OCI-LY1 (cell line): ENCODE data around the gene CLCN5.
"Not testable (repeated sequence)": the region's sequence is repeated elsewhere in the genome, so short reads cannot be mapped to it uniquely, and the experiment has no call there.

Experiments
- H2AFZ ChIP-seq: fragments of 200-600 bp; sonication (generic), shearing (Covaris generic); 2 replicates; pipeline ENCODE4 v1.6.0; 2014; ENCODE audit warnings: antibody characterized with exemption, mild to moderate bottlenecking, low read length
- H3F3A ChIP-seq: fragments of 200-600 bp; sonication (generic), shearing (Covaris generic); 2 replicates; pipeline ENCODE4 v1.6.0; 2014; ENCODE audit warnings: mild to moderate bottlenecking, antibody characterized with exemption, low read length, moderate library complexity; ENCODE audit not compliant: insufficient read depth
- H3K27ac ChIP-seq: fragments of 200-600 bp; sonication (generic); 2 replicates; pipeline ENCODE4 v1.5.1; 2014; ENCODE audit warnings: low read length, mixed run types, mild to moderate bottlenecking, low read depth; ENCODE audit not compliant: poor library complexity, severe bottlenecking
- H3K27me3 ChIP-seq: fragments of 200-600 bp; sonication (generic); 2 replicates; pipeline ENCODE4 v1.6.0; 2014; ENCODE audit warnings: antibody characterized with exemption, mild to moderate bottlenecking, low read length, moderate library complexity; ENCODE audit not compliant: insufficient read depth
- H3K36me3 ChIP-seq: fragments of 200-600 bp; sonication (generic); 2 replicates; pipeline ENCODE4 v1.6.1; 2014; ENCODE audit warnings: mild to moderate bottlenecking, antibody characterized with exemption, low read length, moderate library complexity, mixed read lengths; ENCODE audit not compliant: insufficient read depth
- H3K4me1 ChIP-seq: fragments of 200-600 bp; sonication (generic); 2 replicates; pipeline ENCODE4 v1.5.1; 2014; ENCODE audit warnings: mild to moderate bottlenecking, low read length, moderate library complexity; ENCODE audit not compliant: insufficient read depth, severe bottlenecking
- H3K4me2 ChIP-seq: fragments of 200-600 bp; sonication (generic), shearing (Covaris generic); 2 replicates; pipeline ENCODE4 v1.6.1; 2014; ENCODE audit warnings: low read length
- H3K4me3 ChIP-seq: fragments of 200-600 bp; sonication (generic); 2 replicates; pipeline ENCODE4 v1.5.1; 2014; ENCODE audit warnings: low read length, low read depth, mild to moderate bottlenecking, mixed read lengths; ENCODE audit not compliant: poor library complexity, severe bottlenecking
- H3K79me2 ChIP-seq: fragments of 200-600 bp; shearing (Covaris generic); 2 replicates; pipeline ENCODE4 v1.6.1; 2016; ENCODE audit warnings: mixed run types, low read length, mixed read lengths; ENCODE audit not compliant: insufficient read depth
- H3K9ac ChIP-seq: fragments of 200-600 bp; sonication (generic), shearing (Covaris generic); 2 replicates; pipeline ENCODE4 v1.6.1; 2014; ENCODE audit warnings: mild to moderate bottlenecking, low read length, mixed read lengths
- H3K9me2 ChIP-seq: fragments of 200-600 bp; sonication (generic), shearing (Covaris generic); 2 replicates; pipeline ENCODE4 v1.6.1; 2014; ENCODE audit warnings: low read depth, mild to moderate bottlenecking, low read length, mixed read lengths
- H3K9me3 ChIP-seq: fragments of 200-600 bp; shearing (Covaris generic); 2 replicates; pipeline ENCODE4 v1.6.1; 2014; ENCODE audit warnings: low read length, mixed read lengths
- H4K20me1 ChIP-seq: fragments of 200-600 bp; sonication (generic), shearing (Covaris generic); 2 replicates; pipeline ENCODE4 v1.6.0; 2016; ENCODE audit warnings: mild to moderate bottlenecking, low read length; ENCODE audit not compliant: insufficient read depth
- CTCF ChIP-seq: fragments of 200-600 bp; sonication (generic), shearing (Covaris generic); IDR thresholded peaks from 2 replicates; pipeline ENCODE4 v1.5.1; 2017; ENCODE audit warnings: mild to moderate bottlenecking, antibody characterized with exemption, low read length, moderate library complexity, mixed read lengths
- EZH2 ChIP-seq: fragments of 200-600 bp; sonication (generic), shearing (Covaris generic); IDR thresholded peaks from 2 replicates; pipeline ENCODE4 v1.8.0; 2017; ENCODE audit warnings: borderline replicate concordance, mixed run types, mild to moderate bottlenecking, antibody characterized with exemption, low read length, moderate library complexity, mixed read lengths

The CLCN5 gene

GRCh38 chrX:50002067-50002714, 79.8 kb downstream of the CLCN5 start:
- Histone ChIP-seq H3K9me3 (no peaks in the 10 kb centered on the region), H4K20me1 (no peaks in the 10 kb centered on the region), H3K79me2 (no peaks in the 10 kb centered on the region), H3K27me3 (no peaks in the 10 kb centered on the region), H3K4me3 (no peak overlapping the region), H3F3A (no peaks in the 10 kb centered on the region), H3K4me1 (peaks cover 5% of the 10 kb centered on the region), H3K9me2 (no peaks in the 10 kb centered on the region), H3K4me2 (no peak overlapping the region), H3K27ac (no peak overlapping the region), H3K36me3 (no peaks in the 10 kb centered on the region), H3K9ac (no peak overlapping the region), H2AFZ (no peak overlapping the region)
- no peak for TF ChIP-seq EZH2
- no peak for TF ChIP-seq CTCF

- TF ChIP-seq CTCF (no peak), EZH2 (no peak)
- Histone ChIP-seq H3K27ac (no peak overlapping the region), H3K79me2 (no peaks in the 10 kb centered on the region), H3K4me3 (no peak overlapping the region), H3K9me3 (no peaks in the 10 kb centered on the region), H3K36me3 (no peaks in the 10 kb centered on the region), H3K27me3 (no peaks in the 10 kb centered on the region), H3K9me2 (no peaks in the 10 kb centered on the region), H3F3A (no peaks in the 10 kb centered on the region), H3K4me1 (peaks cover 5% of the 10 kb centered on the region), H4K20me1 (no peaks in the 10 kb centered on the region), H3K9ac (no peak overlapping the region), H3K4me2 (no peak overlapping the region), H2AFZ (no peak overlapping the region)
Measured at GRCh38 chrX:50003467-50003866, 81.1 kb downstream of the CLCN5 start.

- no peaks in the 10 kb centered on the region for H3F3A ChIP-seq
- TF ChIP-seq EZH2: no peak
- TF ChIP-seq CTCF: no peak
- no peak overlapping the region for H3K27ac ChIP-seq
- H3K27me3 ChIP-seq: no peaks in the 10 kb centered on the region
- H2AFZ ChIP-seq: no peak overlapping the region
- peaks cover 5% of the 10 kb centered on the region for H3K4me1 ChIP-seq
- no peaks in the 10 kb centered on the region for H3K9me3 ChIP-seq
- no peaks in the 10 kb centered on the region for H3K9me2 ChIP-seq
- no peak overlapping the region for H3K9ac ChIP-seq
- H4K20me1 ChIP-seq: no peaks in the 10 kb centered on the region
- H3K36me3 ChIP-seq: no peaks in the 10 kb centered on the region
- H3K4me3 ChIP-seq: no peak overlapping the region
- no peaks in the 10 kb centered on the region for H3K79me2 ChIP-seq
- no peak overlapping the region for H3K4me2 ChIP-seq
Measured at GRCh38 chrX:50003927-50004326, 81.5 kb downstream of the CLCN5 start.

- not testable (repeated sequence) for H3K27me3 ChIP-seq, H3K4me3 ChIP-seq, H3K79me2 ChIP-seq, H2AFZ ChIP-seq, H3K27ac ChIP-seq, H4K20me1 ChIP-seq, H3K9ac ChIP-seq, H3K9me2 ChIP-seq, H3K4me2 ChIP-seq, H3K4me1 ChIP-seq, H3F3A ChIP-seq, H3K36me3 ChIP-seq, H3K9me3 ChIP-seq
Measured at GRCh38 chrX:50025591-50025990, 103.2 kb downstream of the CLCN5 start.
